Adrenal gland (tissue), 5 donors: Measurements from ENCODE around the gene DNAL4.

Experiments
- CTCF ChIP-seq, 6 experiments: fragments of 450-650 bp in 4 of 6; fragments of 200-600 bp in 2 of 6; sonication (generic) in 1 of 6; IDR thresholded peaks; 1 replicate in 5 of 6; 2 replicates in 1 of 6; pipeline versions ENCODE4 v1.5.1 to v1.8.0; 2016 to 2021; ENCODE audit warnings: antibody characterized with exemption in 6 of 6, mild to moderate bottlenecking in 2 of 6, moderate library complexity in 1 of 6
- POLR2A ChIP-seq, 2 donors: fragments of 450-650 bp; IDR thresholded peaks; one replicate each; pipeline ENCODE4 v1.6.1; 2017; ENCODE audit warnings: antibody characterized with exemption in 2 of 2, mild to moderate bottlenecking in 2 of 2, moderate library complexity in 1 of 2
- donor health status: DM: no; HTN: no; CAD: no.

GRCh38 chr22:38740116-38740723 lies 53.7 kb downstream of the DNAL4 start:
- TF ChIP-seq CTCF (IDR thresholded peaks at IDR 0.05), result no peak
- no peak for TF ChIP-seq POLR2A (IDR thresholded peaks at IDR 0.05)
